OCI-LY3 (cell line): ENCODE data around the gene GIT1.
A peak's percentile ranks its signal among the peaks of the same experiment; 100 is the strongest.

Experiments used
- H2AFZ ChIP-seq: fragments of 200-600, 300-600 bp; shearing (Covaris generic); 2 replicates; pipeline ENCODE4 v1.6.0; 2014; ENCODE audit warnings: antibody characterized with exemption, low read depth, low read length
- H3K27ac ChIP-seq: fragments of 200-600, 300-600 bp; sonication (generic); 2 replicates; pipeline ENCODE4 v1.5.1; 2014; ENCODE audit warnings: mild to moderate bottlenecking, low read length, moderate library complexity, mixed read lengths
- H3K27me3 ChIP-seq: fragments of 200-600, 300-600 bp; sonication (generic); 2 replicates; pipeline ENCODE4 v1.6.1; 2014; ENCODE audit warnings: low read depth, low read length, mixed read lengths
- H3K36me3 ChIP-seq: fragments of 200-600, 300-600 bp; sonication (generic); replicated peaks from 2 replicates; pipeline ENCODE3; 2014; ENCODE audit warnings: low read depth, low read length, mixed read lengths
- H3K4me1 ChIP-seq: fragments of 300-600, 200-600 bp; sonication (generic); 2 replicates; pipeline ENCODE4 v1.6.1; 2014; ENCODE audit warnings: low read length, mixed read lengths
- H3K4me2 ChIP-seq: fragments of 200-600, 300-600 bp; sonication (generic); 2 replicates; pipeline ENCODE4 v1.6.1; 2014; ENCODE audit warnings: low read length, mixed read lengths
- H3K4me3 ChIP-seq: fragments of 300-600, 200-600 bp; sonication (generic); 2 replicates; pipeline ENCODE4 v1.5.1; 2014; ENCODE audit warnings: antibody characterized with exemption, mild to moderate bottlenecking, low read length, moderate library complexity
- H3K79me2 ChIP-seq: fragments of 300-600, 200-600 bp; shearing (Covaris generic); 2 replicates; pipeline ENCODE4 v1.6.1; 2014; ENCODE audit warnings: mild to moderate bottlenecking, low read length, mixed read lengths
- H3K9ac ChIP-seq: fragments of 300-600, 200-600 bp; shearing (Covaris generic); 2 replicates; pipeline ENCODE4 v1.6.0; 2014; ENCODE audit warnings: mild to moderate bottlenecking, low read length, moderate library complexity
- H3K9me3 ChIP-seq: fragments of 200-600, 300-600 bp; shearing (Covaris generic); 2 replicates; pipeline ENCODE4 v1.6.1; 2014; ENCODE audit warnings: low read length, mixed read lengths; ENCODE audit not compliant: insufficient read depth
- H4K20me1 ChIP-seq: fragments of 200-600, 300-600 bp; sonication (generic); 2 replicates; pipeline ENCODE4 v1.6.1; 2016; ENCODE audit warnings: low read length, mixed read lengths; ENCODE audit not compliant: insufficient read depth
- EZH2phosphoT487 ChIP-seq: fragments of 200-600 bp; shearing (Covaris generic); IDR thresholded peaks from 2 replicates; pipeline ENCODE4 v1.6.1; 2018; ENCODE audit warnings: antibody characterized with exemption, mixed run types, low read depth
- TF ChIP-seq, protein P1 (sequence below): fragments of 200-600, 300-600 bp; sonication (generic); IDR thresholded peaks from 2 replicates; pipeline ENCODE4 v1.5.1; 2014; ENCODE audit warnings: antibody characterized with exemption, low read length, low read depth

The GIT1 gene

DNA sequence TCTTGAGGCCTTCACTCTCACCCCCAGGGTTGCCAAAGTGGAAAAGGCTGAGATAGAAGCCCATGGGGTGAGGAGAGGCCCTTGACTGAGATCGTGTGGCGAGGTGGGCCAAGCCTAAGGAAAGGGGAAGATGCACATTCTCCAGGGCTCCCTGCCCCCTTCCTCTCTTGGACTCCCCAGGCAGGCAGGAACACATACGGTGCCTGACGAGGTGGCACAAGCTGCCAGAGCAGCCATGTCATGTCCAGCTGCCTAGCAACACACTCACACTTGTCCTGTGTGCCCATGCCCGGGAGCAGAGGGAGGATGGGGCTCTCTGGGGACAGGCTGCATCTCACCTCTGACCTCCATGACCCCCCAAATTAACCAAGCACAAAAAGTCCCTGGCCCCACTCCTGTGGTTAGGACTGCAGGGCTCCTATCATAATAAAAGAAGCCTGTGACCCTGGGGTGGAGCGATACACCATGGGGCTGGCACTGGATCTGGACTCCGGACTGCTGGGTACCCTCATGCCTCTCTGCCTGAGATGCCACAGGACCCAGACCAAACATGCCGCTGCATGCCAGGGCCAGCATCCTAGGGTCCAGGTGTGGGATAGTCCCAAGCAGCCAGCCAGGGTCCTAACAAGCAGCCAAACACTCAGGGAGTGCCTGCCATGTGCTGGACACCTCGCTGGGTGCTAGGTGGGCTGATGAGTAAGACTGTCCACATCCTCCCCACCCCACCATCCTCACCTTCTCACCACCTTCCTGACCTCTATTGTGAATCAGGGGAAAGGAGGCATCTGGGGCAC is 2.6 kb downstream of the GIT1 start:
- TF ChIP-seq, protein P1, sequence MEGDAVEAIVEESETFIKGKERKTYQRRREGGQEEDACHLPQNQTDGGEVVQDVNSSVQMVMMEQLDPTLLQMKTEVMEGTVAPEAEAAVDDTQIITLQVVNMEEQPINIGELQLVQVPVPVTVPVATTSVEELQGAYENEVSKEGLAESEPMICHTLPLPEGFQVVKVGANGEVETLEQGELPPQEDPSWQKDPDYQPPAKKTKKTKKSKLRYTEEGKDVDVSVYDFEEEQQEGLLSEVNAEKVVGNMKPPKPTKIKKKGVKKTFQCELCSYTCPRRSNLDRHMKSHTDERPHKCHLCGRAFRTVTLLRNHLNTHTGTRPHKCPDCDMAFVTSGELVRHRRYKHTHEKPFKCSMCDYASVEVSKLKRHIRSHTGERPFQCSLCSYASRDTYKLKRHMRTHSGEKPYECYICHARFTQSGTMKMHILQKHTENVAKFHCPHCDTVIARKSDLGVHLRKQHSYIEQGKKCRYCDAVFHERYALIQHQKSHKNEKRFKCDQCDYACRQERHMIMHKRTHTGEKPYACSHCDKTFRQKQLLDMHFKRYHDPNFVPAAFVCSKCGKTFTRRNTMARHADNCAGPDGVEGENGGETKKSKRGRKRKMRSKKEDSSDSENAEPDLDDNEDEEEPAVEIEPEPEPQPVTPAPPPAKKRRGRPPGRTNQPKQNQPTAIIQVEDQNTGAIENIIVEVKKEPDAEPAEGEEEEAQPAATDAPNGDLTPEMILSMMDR, result no peak
- TF ChIP-seq EZH2phosphoT487, result no peak
- no peak overlapping the region for H2AFZ ChIP-seq
- no peak overlapping the region for H3K4me3 ChIP-seq
- no peaks in the 10 kb centered on the region for H3K27me3 ChIP-seq
- no peaks in the 10 kb centered on the region for H3K9me3 ChIP-seq
- peak overlapping the region; percentile 99; the same call in 1 of the 2 replicates for H3K4me2 ChIP-seq
- peaks cover 70% of the 10 kb centered on the region for H3K79me2 ChIP-seq
- no peak overlapping the region for H3K27ac ChIP-seq
- H3K4me1 ChIP-seq, result peaks cover 38% of the 10 kb centered on the region
- H4K20me1 ChIP-seq, result peaks cover 23% of the 10 kb centered on the region
- H3K36me3 ChIP-seq, result peaks cover 21% of the 10 kb centered on the region
- H3K9ac ChIP-seq, result no peak overlapping the region

DNA sequence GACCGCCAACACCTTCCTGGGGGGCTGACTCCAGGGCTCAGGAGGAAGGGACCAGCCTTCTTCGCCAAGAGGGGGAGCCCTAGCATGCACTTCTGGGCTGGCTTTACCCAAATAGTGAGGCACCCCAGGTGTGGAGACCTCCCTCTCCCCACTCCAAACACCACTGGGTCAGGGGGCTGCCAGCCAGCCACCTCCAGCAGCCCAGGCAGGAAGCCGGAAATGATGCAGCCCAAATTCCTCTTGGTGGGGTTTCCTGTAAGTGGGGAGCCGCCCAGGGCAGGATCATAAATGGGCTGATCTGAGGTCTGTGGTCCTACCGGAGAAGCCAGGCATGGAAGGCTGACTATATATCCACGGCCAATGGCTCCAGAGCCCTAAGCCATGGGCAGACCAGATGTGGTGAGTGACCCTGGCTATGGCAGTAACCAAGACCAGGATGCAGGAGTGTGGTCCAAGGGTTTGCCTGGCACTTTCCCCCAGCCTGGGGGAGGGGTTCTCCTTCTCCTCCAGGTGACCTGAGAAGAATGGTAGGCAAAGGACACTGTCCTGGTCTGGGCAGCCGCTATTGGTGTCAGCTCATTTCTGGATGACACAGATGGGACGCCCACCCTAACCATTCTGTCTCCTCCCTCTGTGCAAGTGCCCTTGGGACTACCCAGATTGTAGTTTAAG is 4.2 kb downstream of the GIT1 start:
- Histone ChIP-seq H3K9me3 (no peaks in the 10 kb centered on the region), H3K79me2 (peaks cover 69% of the 10 kb centered on the region), H3K4me2 (peak overlapping the region; percentile 20), H4K20me1 (peaks cover 23% of the 10 kb centered on the region), H3K27ac (no peak overlapping the region), H3K9ac (no peak overlapping the region; the same call in 1 of the 2 replicates), H3K27me3 (no peaks in the 10 kb centered on the region), H3K4me1 (peaks cover 32% of the 10 kb centered on the region), H3K4me3 (no peak overlapping the region), H3K36me3 (peaks cover 30% of the 10 kb centered on the region), H2AFZ (no peak overlapping the region)
- TF ChIP-seq EZH2phosphoT487, result no peak
- TF ChIP-seq, protein P1, result peak; percentile 50

DNA sequence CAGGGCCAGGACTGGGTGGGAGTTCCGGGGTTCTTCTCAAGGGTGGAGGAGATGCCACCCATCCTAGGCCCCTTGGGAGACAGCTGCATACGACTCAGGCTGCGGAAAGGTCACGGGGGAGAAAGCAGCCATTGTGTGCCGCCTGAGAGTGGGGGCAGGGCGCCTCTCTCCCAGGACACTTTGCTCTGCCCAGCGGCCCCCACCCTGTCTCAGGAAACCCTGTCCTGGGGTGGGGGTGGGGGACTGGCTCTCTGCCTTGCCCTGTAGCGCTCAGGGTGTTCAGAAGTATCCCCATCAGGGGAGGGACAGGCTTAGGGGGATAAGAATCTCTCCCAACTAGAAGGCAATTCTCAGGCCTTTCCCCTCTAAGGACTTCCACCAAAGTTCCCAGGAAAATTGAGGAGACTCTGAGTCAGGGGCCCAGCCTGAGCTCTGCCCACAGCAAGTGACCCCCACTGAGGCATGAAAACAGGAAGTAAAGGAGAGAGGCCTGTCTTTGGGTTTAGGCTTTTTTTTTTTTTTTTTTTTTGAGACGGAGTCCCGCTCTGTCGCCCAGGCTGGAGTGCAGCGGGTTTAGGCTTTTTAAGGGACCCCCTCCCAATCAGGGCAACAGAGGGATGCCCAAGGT is 4.9 kb downstream of the GIT1 start:
- H3K4me2 ChIP-seq, result peak overlapping the region; percentile 20
- no peak overlapping the region for H2AFZ ChIP-seq
- H4K20me1 ChIP-seq, result peaks cover 23% of the 10 kb centered on the region
- H3K36me3 ChIP-seq, result peaks cover 32% of the 10 kb centered on the region
- H3K9ac ChIP-seq, result no peak overlapping the region
- no peak overlapping the region for H3K4me3 ChIP-seq
- peaks cover 30% of the 10 kb centered on the region for H3K4me1 ChIP-seq
- H3K27me3 ChIP-seq, result no peaks in the 10 kb centered on the region
- H3K27ac ChIP-seq, result no peak overlapping the region
- peaks cover 64% of the 10 kb centered on the region for H3K79me2 ChIP-seq
- TF ChIP-seq, protein P1, result no peak
- no peak for TF ChIP-seq EZH2phosphoT487
- no peaks in the 10 kb centered on the region for H3K9me3 ChIP-seq
